Lung (tissue), 12 donors: ENCODE measurements around the gene NME4. TPM values are rescaled to one million over a fixed set of nuclear protein-coding genes. Genes with fewer than 3 reads are reported as not detected.
A peak's percentile ranks its signal among the peaks of the same experiment; 100 is the strongest.

Source experiments
- ATAC-seq: fragments of 200-7000 bp; cut with Tn5 transposase; one replicate; pipeline ENCODE4 v1.9.1; 2020; ENCODE audit warnings: moderate number of reproducible peaks; ENCODE audit not compliant: insufficient read depth, low FRiP score
- DNase-seq, 3 donors: peaks; one replicate each; pipeline ENCODE4 v3.0.0-alpha.2; 2013 to 2017
- H3K27ac ChIP-seq, 2 donors: one replicate each; pipeline ENCODE4 v1.5.1; 2013; ENCODE audit warnings: mild to moderate bottlenecking in 2 of 2, moderate library complexity in 2 of 2, control low read depth in 1 of 2, inconsistent platforms in 1 of 2, low read depth in 1 of 2, low read length in 1 of 2
- H3K27me3 ChIP-seq, 3 donors: one replicate each; pipeline ENCODE4 v1.5.1; 2013; ENCODE audit warnings: low read length in 2 of 3; ENCODE audit not compliant: control insufficient read depth in 3 of 3, insufficient read depth in 3 of 3
- H3K36me3 ChIP-seq, 4 donors: one replicate each; pipeline ENCODE4 v1.5.1; 2013; ENCODE audit warnings: low read length in 4 of 4, mild to moderate bottlenecking in 1 of 4, moderate library complexity in 1 of 4; ENCODE audit not compliant: control insufficient read depth in 4 of 4, insufficient read depth in 4 of 4
- H3K4me1 ChIP-seq, 5 donors: one replicate each; pipeline ENCODE4 v1.5.1; 2013; ENCODE audit warnings: low read length in 5 of 5, mild to moderate bottlenecking in 2 of 5, moderate library complexity in 1 of 5; ENCODE audit not compliant: control insufficient read depth in 5 of 5, insufficient read depth in 5 of 5
- H3K4me3 ChIP-seq: one replicate; pipeline ENCODE4 v1.5.1; 2013; ENCODE audit warnings: mild to moderate bottlenecking, control low read depth, moderate library complexity
- H3K9ac ChIP-seq, 2 donors: one replicate each; pipeline ENCODE4 v1.5.1; 2013; ENCODE audit warnings: low read length in 2 of 2, control low read depth in 1 of 2; ENCODE audit not compliant: insufficient read depth in 1 of 2
- H3K9me3 ChIP-seq, 4 donors: one replicate each; pipeline ENCODE4 v1.5.1; 2013; ENCODE audit warnings: low read length in 3 of 4, mild to moderate bottlenecking in 1 of 4, moderate library complexity in 1 of 4; ENCODE audit not compliant: control insufficient read depth in 4 of 4, insufficient read depth in 3 of 4
- CTCF ChIP-seq: IDR thresholded peaks from 2 replicates; pipeline ENCODE4 v1.5.1; 2012; ENCODE audit warnings: mild to moderate bottlenecking; ENCODE audit errors: control extremely low read depth, extremely low read depth
- WGBS, 2 donors: extraction: QIAGEN DNeasy Blood & Tissue Kit; methylation state at CpG; one replicate each; pipeline ENCODE4 v1.1.7; 2013; 5-methylcytosine and 5-hydroxymethylcytosine counted together
- polyA plus RNA-seq, 2 donors: library from polyadenylated mRNA; stranded (reverse); fragments of 200-250 nt; gene quantifications; one replicate each; pipeline ENCODE4 v1.2.1, GENCODE V29; 2013
- total RNA-seq, 2 donors: library from RNA; depleted of rRNA in 1 of 2; stranded (reverse); fragments of >200 nt in 1 of 2; gene quantifications; one replicate each; pipeline ENCODE4 v1.2.1, GENCODE V29; 2014 to 2021
- donor health status: control.
- donor health status: control.
- donor health status: Bipolar disorder and iron deficiency.
- donor health status: healthy.
- donor health status: DM: yes; HTN: yes; CAD: no.

Gene NME4
- total and polyA plus RNA-seq, 4 donors, result 18.0 to 68.7 (median 65.8) TPM

- peaks cover 5 to 21% (median 7%) of the 10 kb centered on the region in 5 donors for H3K4me1 ChIP-seq
- H3K36me3 ChIP-seq, result peaks cover 0 to 6% (median 0%) of the 10 kb centered on the region in 4 donors
- no peaks in the 10 kb centered on the region for H3K9me3 ChIP-seq
- no peak overlapping the region for H3K9ac ChIP-seq
- H3K4me3 ChIP-seq, result no peak overlapping the region
- 43 to 47% methylated on average over 20 of the region's 20 CpGs for WGBS, 2 donors
- H3K27ac ChIP-seq, result peak overlapping the region; percentile 95 to 96
- DNase-seq, result peak in 2 of 3 donors; percentile 40 to 41
- TF ChIP-seq CTCF, result no peak
- peak; percentile 56 for ATAC-seq
- H3K27me3 ChIP-seq, result peaks cover 0 to 6% (median 0%) of the 10 kb centered on the region in 3 donors
Measured at GRCh38 chr16:424033-424622, 27.1 kb downstream of the NME4 start.

- no peaks in the 10 kb centered on the region for H3K9me3 ChIP-seq
- peaks cover 0 to 6% (median 0%) of the 10 kb centered on the region in 4 donors for H3K36me3 ChIP-seq
- DNase-seq (peak; percentile 20 to 35 (median 28)), ATAC-seq (peak; percentile 12)
- WGBS, 2 donors, result 6 to 15% methylated on average over 31 of the region's 31 CpGs
- peaks cover 0 to 6% (median 0%) of the 10 kb centered on the region in 3 donors for H3K27me3 ChIP-seq
- TF ChIP-seq CTCF, result no peak
- H3K4me3 ChIP-seq, result peak overlapping the region; percentile 56
- H3K27ac ChIP-seq, result peak overlapping the region; percentile 95 to 96
- H3K9ac ChIP-seq, result no peak overlapping the region
- H3K4me1 ChIP-seq, result peaks cover 5 to 21% (median 7%) of the 10 kb centered on the region in 5 donors
Measured at GRCh38 chr16:424623-425081, 27.7 kb downstream of the NME4 start.

- peak; percentile 94 for ATAC-seq
- Histone ChIP-seq H3K27me3 (peaks cover 0 to 6% (median 0%) of the 10 kb centered on the region in 3 donors), H3K36me3 (peaks cover 0 to 6% (median 0%) of the 10 kb centered on the region in 4 donors), H3K27ac (peak within 1 kb of the TSS; percentile 95 to 96), H3K9me3 (no peaks in the 10 kb centered on the region), H3K4me3 (peak within 1 kb of the TSS; percentile 73), H3K9ac (peak within 1 kb of the TSS in 1 of 2 donors; percentile 55), H3K4me1 (peaks cover 5 to 21% (median 7%) of the 10 kb centered on the region in 5 donors)
- 0% methylated on average over 73 to 77 of the region's 77 CpGs for WGBS, 2 donors
- no peak for TF ChIP-seq CTCF
- peak; percentile 82 to 88 (median 87) for DNase-seq
Measured at GRCh38 chr16:425082-425718, 28.2 kb downstream of the NME4 start, which contains the start of gene RAB11FIP3. RAB11FIP3 (plus strand) TSS chr16:425649; CDS start chr16:426007, 358 bp downstream.
